ENCODE data around the gene TESPA1.
"Not testable (repeated sequence)": the region's sequence is repeated elsewhere in the genome, so short reads cannot be mapped to it uniquely, and the experiment has no call there.

The TESPA1 gene

GRCh38 chr12:54945082-54945481, 39.5 kb downstream of the TESPA1 start:
- no peak for DNase-seq (ENCODE audit: low spot score)

- DNase-seq (ENCODE audit: low spot score): not testable (repeated sequence)
These were observed 41.3 kb downstream of the TESPA1 start for GRCh38 chr12:54943292-54943691.

- no peak for DNase-seq (ENCODE audit: low spot score)
These were observed 42.9 kb downstream of the TESPA1 start for GRCh38 chr12:54941659-54942058.

GRCh38 chr12:54940727-54941315, 43.7 kb downstream of the TESPA1 start:
- DNase-seq (ENCODE audit: low spot score): no peak

- no peak for DNase-seq (ENCODE audit: low spot score)
These were observed 46.6 kb downstream of the TESPA1 start for GRCh38 chr12:54937929-54938328.

- no peak for DNase-seq (ENCODE audit: low spot score)
These were observed 47.2 kb downstream of the TESPA1 start for GRCh38 chr12:54937376-54937775.

GRCh38 chr12:54936736-54937135, 47.8 kb downstream of the TESPA1 start:
- no peak for DNase-seq (ENCODE audit: low spot score)

- peak; percentile 69 for DNase-seq (ENCODE audit: low spot score)
These were observed 49.2 kb downstream of the TESPA1 start for GRCh38 chr12:54935235-54935951.

- DNase-seq (ENCODE audit: low spot score): no peak
These were observed 50.1 kb downstream of the TESPA1 start for GRCh38 chr12:54934419-54934818.

- DNase-seq (ENCODE audit: low spot score): no peak
These were observed 51.2 kb downstream of the TESPA1 start for GRCh38 chr12:54933376-54933775.

GRCh38 chr12:54932691-54933090, 51.9 kb downstream of the TESPA1 start:
- DNase-seq (ENCODE audit: low spot score): no peak

- no peak for DNase-seq (ENCODE audit: low spot score)
These were observed 52.5 kb downstream of the TESPA1 start for GRCh38 chr12:54932038-54932437.

GRCh38 chr12:54929998-54930397, 54.6 kb downstream of the TESPA1 start:
- DNase-seq (ENCODE audit: low spot score): no peak

- no peak for DNase-seq (ENCODE audit: low spot score)
These were observed 58.3 kb downstream of the TESPA1 start for GRCh38 chr12:54926246-54926645.

- DNase-seq (ENCODE audit: low spot score): no peak
These were observed 59.4 kb downstream of the TESPA1 start for GRCh38 chr12:54924972-54925707.

GRCh38 chr12:54917001-54917488, 67.5 kb downstream of the TESPA1 start:
- DNase-seq (ENCODE audit: low spot score): no peak

All from AG08395 (cell line).